A673 (cell line): Measurements from ENCODE around the gene PCDH11X.
"Not testable (repeated sequence)": the region's sequence is repeated elsewhere in the genome, so short reads cannot be mapped to it uniquely, and the experiment has no call there.

Experiments
- CTCF ChIP-seq: fragments of 300-800, 200-600 bp; sonication (generic); conservative IDR thresholded peaks from 2 replicates; pipeline ENCODE4 v1.5.1; 2017; ENCODE audit warnings: low read depth, mild to moderate bottlenecking, antibody characterized with exemption, low read length, moderate library complexity, mixed read lengths
- EZH2 ChIP-seq: fragments of 200-600 bp; sonication (generic); IDR thresholded peaks from 2 replicates; pipeline ENCODE4 v1.6.1; 2017; ENCODE audit warnings: borderline replicate concordance, low read depth, mild to moderate bottlenecking, mixed read lengths, antibody characterized with exemption, low read length; ENCODE audit not compliant: poor library complexity, severe bottlenecking

- not testable (repeated sequence) for TF ChIP-seq CTCF, EZH2
These were observed at the start of gene PCDH11X for GRCh38 chrX:91779135-91779534.
